GM12878 (cell line): ENCODE results near the gene GRPEL2. TPM values are rescaled to one million over a fixed set of nuclear protein-coding genes. Genes with fewer than 3 reads are reported as not detected.

ENCODE experiments used
- ATAC-seq: fragments of 200-7000 bp; cut with Tn5 transposase; 3 replicates; pipeline ENCODE4 v1.9.1; 2020; ENCODE audit warnings: mild to moderate bottlenecking, moderate library complexity
- BruUV-seq: library from RNA; stranded (reverse); fragments of 400-500 nt; replicated peaks from 2 replicates; lab custom pipeline; 2021; lab: Mats Ljungman, UMichigan
- CTCF ChIA-PET: fragments of 300-600 bp; sonication (Branson Sonifier 250); formaldehyde crosslinking; extraction: SDS; loops from one replicate; lab custom pipeline; 2021; ENCODE audit warnings: inconsistent platforms; lab: Yijun Ruan, JAX
- POLR2A ChIA-PET: fragments of 350-600 bp; formaldehyde crosslinking; extraction: SDS; loops from one replicate; lab custom pipeline; 2021; ENCODE audit warnings: inconsistent platforms; lab: Charles Lee
- RAD21 ChIA-PET: fragments of 300-600 bp; sonication (Branson Sonifier 250); formaldehyde crosslinking; loops from one replicate; lab custom pipeline; 2023; ENCODE audit warnings: antibody characterized with exemption; ENCODE audit not compliant: unreplicated experiment; lab: Charles Lee
- SMC1A ChIA-PET: fragments of 300-600 bp; sonication (Branson Sonifier 250); formaldehyde crosslinking; loops from one replicate; lab custom pipeline; 2023; ENCODE audit not compliant: unreplicated experiment, uncharacterized antibody; lab: Charles Lee
- DNase-seq: peaks from one replicate; pipeline ENCODE4 v3.0.0-alpha.2; 2011; ENCODE audit warnings: low read depth, low spot score
- FAIRE-seq: peaks from 3 replicates; lab custom pipeline; 2011; peaks lifted over from hg19 to GRCh38; lab: Jason Lieb, UNC
- H2AFZ ChIP-seq: 2 replicates; pipeline ENCODE4 v1.6.0; 2011; ENCODE audit warnings: low read depth, low read length, control low read depth; ENCODE audit not compliant: control insufficient read depth
- H3K27ac ChIP-seq: 2 replicates; pipeline ENCODE4 v1.5.1; 2011; ENCODE audit warnings: control low read depth; ENCODE audit not compliant: control insufficient read depth, insufficient read depth
- H3K27me3 ChIP-seq, 2 experiments: replicated peaks in 1 of 2; 2 replicates each; pipeline versions ENCODE4 v1.6.0 to v1.6.1; 2011; ENCODE audit warnings: low read length in 1 of 2; ENCODE audit not compliant: control insufficient read depth in 2 of 2, insufficient read depth in 2 of 2
- H3K36me3 ChIP-seq, 2 experiments: 2 replicates each; pipeline ENCODE4 v1.5.1; 2011; ENCODE audit warnings: low read length in 1 of 2; ENCODE audit not compliant: control insufficient read depth in 2 of 2, insufficient read depth in 2 of 2
- H3K4me1 ChIP-seq: 2 replicates; pipeline ENCODE4 v1.6.1; 2011; ENCODE audit warnings: mild to moderate bottlenecking, low read length, moderate library complexity, mixed read lengths; ENCODE audit not compliant: control insufficient read depth, insufficient read depth
- H3K4me2 ChIP-seq: 2 replicates; pipeline ENCODE4 v1.6.0; 2011; ENCODE audit warnings: control low read depth; ENCODE audit not compliant: control insufficient read depth, insufficient read depth
- H3K4me3 ChIP-seq: fragments of 200-600 bp; sonication (generic); 2 replicates; pipeline ENCODE4 v1.5.1; 2016
- H3K79me2 ChIP-seq: 2 replicates; pipeline ENCODE4 v1.6.0; 2011; ENCODE audit warnings: low read length; ENCODE audit not compliant: control insufficient read depth, insufficient read depth
- H3K9ac ChIP-seq: 2 replicates; pipeline ENCODE4 v1.8.0; 2011; ENCODE audit warnings: low read length, control low read depth, mixed read lengths; ENCODE audit not compliant: control insufficient read depth, insufficient read depth
- H3K9me3 ChIP-seq: replicated peaks from 3 replicates; pipeline ENCODE4 v1.5.1; 2011; ENCODE audit warnings: mild to moderate bottlenecking, low read length; ENCODE audit not compliant: control insufficient read depth, insufficient read depth
- H4K20me1 ChIP-seq: 2 replicates; pipeline ENCODE4 v1.6.0; 2011; ENCODE audit not compliant: control insufficient read depth, insufficient read depth
- NR2C2 ChIP-seq: IDR thresholded peaks from 2 replicates; pipeline ENCODE4 v1.6.1; 2011; ENCODE audit warnings: borderline replicate concordance, low read depth; ENCODE audit not compliant: control insufficient read depth, insufficient read length
- NR2F1 ChIP-seq: fragments of 450-650 bp; conservative IDR thresholded peaks from 2 replicates; pipeline ENCODE4 v1.6.1; 2017; ENCODE audit warnings: mild to moderate bottlenecking
- PML ChIP-seq: IDR thresholded peaks from 2 replicates; pipeline ENCODE4 v1.6.1; 2012; ENCODE audit warnings: low read length, inconsistent platforms
- ZNF24 ChIP-seq: fragments of 450-650 bp; IDR thresholded peaks from 2 replicates; pipeline ENCODE4 v1.6.1; 2017; ENCODE audit warnings: antibody characterized with exemption, mild to moderate bottlenecking
- WGBS: methylation state at CpG from one replicate; pipeline ENCODE4 v1.1.6; 2016; ENCODE audit warnings: low lambda C conversion rate; ENCODE audit not compliant: insufficient replicate concordance, insufficient coverage; ENCODE audit errors: missing lambda C conversion rate; 5-methylcytosine and 5-hydroxymethylcytosine counted together
- in situ Hi-C: fragments of 300-500 bp; cut with MboI; formaldehyde crosslinking; loops from 9 replicates; pipeline ENCODE4 v1.14.3; 2018; ENCODE audit warnings: mixed read lengths
- intact Hi-C: fragments of 100-400 bp; cut with micrococcal nuclease; formaldehyde crosslinking; loops from one replicate; pipeline ENCODE4 v1.14.2; 2022; ENCODE audit not compliant: unreplicated experiment
- polyA plus RNA-seq, 11 experiments: library from polyadenylated mRNA; depleted of rRNA in 4 of 11; unstranded in 6 of 11; stranded (reverse) in 5 of 11; fragments of >200 nt; fragmentation: Nextera tagmentation in 4 of 11; fragmentation: Illumina TruSeq in 1 of 11; extraction: Ambion mirVana in 4 of 11; extraction: Trizol in 1 of 11; gene quantifications; 1 replicate in 1 of 11; 2 replicates in 10 of 11; pipeline versions ENCODE4 v1.2.1 to v1.2.3, GENCODE V29; 2011 to 2016; ENCODE audit warnings: inconsistent platforms in 2 of 11, missing spikeins in 2 of 11, low read depth in 1 of 11
- total RNA-seq, 4 experiments: library from RNA; depleted of rRNA in 3 of 4; stranded (reverse); fragments of >200 nt in 3 of 4; fragmentation: Illumina TruSeq in 1 of 4; extraction: Trizol in 1 of 4; gene quantifications; 2 replicates each; pipeline versions ENCODE4 v1.2.1 to v1.2.3, GENCODE V29; 2013 to 2021
- TF ChIP-seq, protein P1 (sequence below): IDR thresholded peaks from 2 replicates; pipeline ENCODE4 v1.6.1; 2012; ENCODE audit warnings: mild to moderate bottlenecking, low read depth, low read length
- TF ChIP-seq, protein P2 (sequence below): fragments of 450-650 bp; IDR thresholded peaks from 2 replicates; pipeline ENCODE4 v1.6.1; 2017; ENCODE audit warnings: antibody characterized with exemption, mild to moderate bottlenecking, moderate library complexity

The GRPEL2 gene
- total and polyA plus RNA-seq, 10 of the 15 experiments (the other 5 are each of a cell fraction or from before 2014, with no cell fraction given), result 4.4 to 20.2 (median 14.1) TPM

DNA sequence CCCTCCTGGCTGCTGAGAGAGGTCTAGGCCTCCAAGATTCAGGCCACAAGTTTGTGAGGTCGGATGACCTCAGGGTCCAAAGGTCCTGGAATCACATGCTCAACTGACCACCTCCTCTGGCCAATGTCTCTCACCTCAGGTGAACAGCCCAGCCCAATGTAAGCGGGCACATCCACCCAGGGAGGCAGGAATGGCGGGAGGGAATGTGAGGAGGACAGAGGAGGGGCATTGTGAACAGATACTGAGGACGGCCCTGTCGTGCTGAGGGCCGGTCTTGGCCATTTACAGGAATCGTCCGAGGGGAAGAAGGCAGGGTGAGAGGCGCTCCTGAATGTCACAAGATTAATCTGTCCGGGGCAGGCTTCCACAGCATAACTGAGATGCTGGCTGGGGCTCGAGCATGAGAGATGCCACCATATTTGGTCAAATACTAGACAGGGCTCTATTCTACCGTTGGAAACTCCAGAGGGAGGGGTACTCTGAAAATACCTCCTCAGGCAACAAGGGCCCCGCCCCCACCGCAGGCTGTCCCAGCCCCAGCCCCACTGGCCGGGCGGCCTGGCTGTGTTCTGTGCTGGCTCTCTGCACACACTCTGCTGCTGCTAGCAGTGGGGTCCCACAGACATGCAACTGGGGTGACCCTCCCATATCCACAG lies 35.3 kb downstream of the GRPEL2 start:
- POLR2A ChIA-PET, result no interaction called here

More for the DNA sequence above, 35.3 kb downstream of the GRPEL2 start:
- no peaks in the 10 kb centered on the region for H4K20me1 ChIP-seq
- H3K4me2 ChIP-seq, result no peak overlapping the region
- no peak for DNase-seq
- intact Hi-C loops, result loop anchor here (5.0 kb wide), 1 partner anchor 237 kb away; no protein-coding TSS in a partner anchor
- SMC1A ChIA-PET, result interaction anchor here (0.7 to 6.5 kb wide), 7 partner anchors 35 to 238 kb away, joined by 3 to 52 read pairs (median 4); partner anchors contain the start of gene GRPEL2
- no peaks in the 10 kb centered on the region for H3K36me3 ChIP-seq
- no peak overlapping the region for H3K4me3 ChIP-seq
- no peak overlapping the region for H2AFZ ChIP-seq
- TF ChIP-seq, protein P1, sequence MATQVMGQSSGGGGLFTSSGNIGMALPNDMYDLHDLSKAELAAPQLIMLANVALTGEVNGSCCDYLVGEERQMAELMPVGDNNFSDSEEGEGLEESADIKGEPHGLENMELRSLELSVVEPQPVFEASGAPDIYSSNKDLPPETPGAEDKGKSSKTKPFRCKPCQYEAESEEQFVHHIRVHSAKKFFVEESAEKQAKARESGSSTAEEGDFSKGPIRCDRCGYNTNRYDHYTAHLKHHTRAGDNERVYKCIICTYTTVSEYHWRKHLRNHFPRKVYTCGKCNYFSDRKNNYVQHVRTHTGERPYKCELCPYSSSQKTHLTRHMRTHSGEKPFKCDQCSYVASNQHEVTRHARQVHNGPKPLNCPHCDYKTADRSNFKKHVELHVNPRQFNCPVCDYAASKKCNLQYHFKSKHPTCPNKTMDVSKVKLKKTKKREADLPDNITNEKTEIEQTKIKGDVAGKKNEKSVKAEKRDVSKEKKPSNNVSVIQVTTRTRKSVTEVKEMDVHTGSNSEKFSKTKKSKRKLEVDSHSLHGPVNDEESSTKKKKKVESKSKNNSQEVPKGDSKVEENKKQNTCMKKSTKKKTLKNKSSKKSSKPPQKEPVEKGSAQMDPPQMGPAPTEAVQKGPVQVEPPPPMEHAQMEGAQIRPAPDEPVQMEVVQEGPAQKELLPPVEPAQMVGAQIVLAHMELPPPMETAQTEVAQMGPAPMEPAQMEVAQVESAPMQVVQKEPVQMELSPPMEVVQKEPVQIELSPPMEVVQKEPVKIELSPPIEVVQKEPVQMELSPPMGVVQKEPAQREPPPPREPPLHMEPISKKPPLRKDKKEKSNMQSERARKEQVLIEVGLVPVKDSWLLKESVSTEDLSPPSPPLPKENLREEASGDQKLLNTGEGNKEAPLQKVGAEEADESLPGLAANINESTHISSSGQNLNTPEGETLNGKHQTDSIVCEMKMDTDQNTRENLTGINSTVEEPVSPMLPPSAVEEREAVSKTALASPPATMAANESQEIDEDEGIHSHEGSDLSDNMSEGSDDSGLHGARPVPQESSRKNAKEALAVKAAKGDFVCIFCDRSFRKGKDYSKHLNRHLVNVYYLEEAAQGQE, result no peak
- TF ChIP-seq, protein P2, sequence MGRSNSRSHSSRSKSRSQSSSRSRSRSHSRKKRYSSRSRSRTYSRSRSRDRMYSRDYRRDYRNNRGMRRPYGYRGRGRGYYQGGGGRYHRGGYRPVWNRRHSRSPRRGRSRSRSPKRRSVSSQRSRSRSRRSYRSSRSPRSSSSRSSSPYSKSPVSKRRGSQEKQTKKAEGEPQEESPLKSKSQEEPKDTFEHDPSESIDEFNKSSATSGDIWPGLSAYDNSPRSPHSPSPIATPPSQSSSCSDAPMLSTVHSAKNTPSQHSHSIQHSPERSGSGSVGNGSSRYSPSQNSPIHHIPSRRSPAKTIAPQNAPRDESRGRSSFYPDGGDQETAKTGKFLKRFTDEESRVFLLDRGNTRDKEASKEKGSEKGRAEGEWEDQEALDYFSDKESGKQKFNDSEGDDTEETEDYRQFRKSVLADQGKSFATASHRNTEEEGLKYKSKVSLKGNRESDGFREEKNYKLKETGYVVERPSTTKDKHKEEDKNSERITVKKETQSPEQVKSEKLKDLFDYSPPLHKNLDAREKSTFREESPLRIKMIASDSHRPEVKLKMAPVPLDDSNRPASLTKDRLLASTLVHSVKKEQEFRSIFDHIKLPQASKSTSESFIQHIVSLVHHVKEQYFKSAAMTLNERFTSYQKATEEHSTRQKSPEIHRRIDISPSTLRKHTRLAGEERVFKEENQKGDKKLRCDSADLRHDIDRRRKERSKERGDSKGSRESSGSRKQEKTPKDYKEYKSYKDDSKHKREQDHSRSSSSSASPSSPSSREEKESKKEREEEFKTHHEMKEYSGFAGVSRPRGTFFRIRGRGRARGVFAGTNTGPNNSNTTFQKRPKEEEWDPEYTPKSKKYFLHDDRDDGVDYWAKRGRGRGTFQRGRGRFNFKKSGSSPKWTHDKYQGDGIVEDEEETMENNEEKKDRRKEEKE, result no peak
- TF ChIP-seq PML (no peak), NR2F1 (no peak), NR2C2 (no peak), ZNF24 (no peak)
- TF ChIP-seq, all 136 proteins: peak for 0
- 42% methylated on average over 16 of the region's 16 CpGs for WGBS
- FAIRE-seq (no peak), ATAC-seq (no peak; the same call in 1 of the 3 replicates)
- Histone ChIP-seq H3K9ac (no peak overlapping the region), H3K27me3 (peaks cover 0 to 2% of the 10 kb centered on the region in 2 experiments; a peak in 2 of 4 replicates), H3K9me3 (no peaks in the 10 kb centered on the region), H3K79me2 (no peaks in the 10 kb centered on the region), H3K4me1 (no peaks in the 10 kb centered on the region), H3K27ac (no peak overlapping the region)
- CTCF ChIA-PET, result interaction anchor here (0.7 to 12.8 kb wide), 19 partner anchors 9 to 316 kb away, joined by 3 to 137 read pairs (median 8); partner anchors contain the start of gene GRPEL2
- RAD21 ChIA-PET, result interaction anchor here (0.9 to 4.9 kb wide), 6 partner anchors 41 to 238 kb away, joined by 3 to 22 read pairs (median 6); no protein-coding TSS in a partner anchor
- no TSS peak for BruUV-seq
- in situ Hi-C loops, result no loop called here
